Activated CD4-positive, alpha-beta T cell treated with anti-CD3 and anti-CD28 coated beads, Interleukin-2, amount 10 ng/mL, durations not matched to agents 24 days and 14 days (primary cell): ENCODE measurements around the gene ALX4. TPM values are rescaled to one million over a fixed set of nuclear protein-coding genes. Genes with fewer than 3 reads are reported as not detected.

Experiments used
- DNase-seq: peaks from one replicate; pipeline ENCODE4 v3.0.0; 2022
- H3K27ac Mint-ChIP-seq: one replicate; pipeline ENCODE4 v1.8.0; 2022; ENCODE audit warnings: mild to moderate bottlenecking, mixed read lengths
- H3K27me3 Mint-ChIP-seq: one replicate; pipeline ENCODE4 v1.8.0; 2022; ENCODE audit warnings: mixed read lengths
- H3K36me3 Mint-ChIP-seq: one replicate; pipeline ENCODE4 v1.8.0; 2022; ENCODE audit warnings: low read depth, mild to moderate bottlenecking, mixed read lengths
- H3K4me1 Mint-ChIP-seq: one replicate; pipeline ENCODE4 v1.8.0; 2021; ENCODE audit warnings: mixed read lengths
- H3K4me3 Mint-ChIP-seq: one replicate; pipeline ENCODE4 v1.8.0; 2022; ENCODE audit warnings: mild to moderate bottlenecking, moderate library complexity, mixed read lengths
- H3K9me3 Mint-ChIP-seq: one replicate; pipeline ENCODE4 v1.8.0; 2021; ENCODE audit warnings: mixed read lengths
- intact Hi-C: fragments of 100-400 bp; cut with micrococcal nuclease; formaldehyde crosslinking; loops from one replicate; pipeline ENCODE4 v1.15.1; 2023
- total RNA-seq: library from RNA; stranded (reverse); gene quantifications from 2 replicates; pipeline ENCODE4 v1.2.3, GENCODE V29; 2022

Gene ALX4
- total RNA-seq, 1 donor from 2014 or later: not detected

- Mint-ChIP-seq H3K36me3 (no peaks in the 10 kb centered on the region), H3K27me3 (peaks cover 4% of the 10 kb centered on the region), H3K4me1 (no peaks in the 10 kb centered on the region), H3K4me3 (no peak overlapping the region), H3K9me3 (no peaks in the 10 kb centered on the region), H3K27ac (no peak overlapping the region)
- peak; percentile 87 for DNase-seq
- intact Hi-C loops: loop anchor here (1.0 to 5.0 kb wide), 3 partner anchors 176 to 252 kb away; no protein-coding TSS in a partner anchor
Observed at GRCh38 chr11:44286268-44286880, 23.6 kb downstream of the ALX4 start.

GRCh38 chr11:44285756-44286155, 24.2 kb downstream of the ALX4 start:
- H3K36me3 Mint-ChIP-seq: no peaks in the 10 kb centered on the region
- peaks cover 4% of the 10 kb centered on the region for H3K27me3 Mint-ChIP-seq
- H3K4me1 Mint-ChIP-seq: no peaks in the 10 kb centered on the region
- H3K9me3 Mint-ChIP-seq: no peaks in the 10 kb centered on the region
- DNase-seq: no peak
- no peak overlapping the region for H3K4me3 Mint-ChIP-seq
- no peak overlapping the region for H3K27ac Mint-ChIP-seq
- intact Hi-C loops: loop anchor here (1.0 to 5.0 kb wide), 3 partner anchors 175 to 253 kb away; no protein-coding TSS in a partner anchor

GRCh38 chr11:44282620-44283019, 27.3 kb downstream of the ALX4 start:
- Mint-ChIP-seq H3K27ac (no peak overlapping the region), H3K9me3 (no peaks in the 10 kb centered on the region), H3K4me3 (no peak overlapping the region), H3K4me1 (no peaks in the 10 kb centered on the region), H3K36me3 (no peaks in the 10 kb centered on the region), H3K27me3 (peaks cover 3% of the 10 kb centered on the region)
- no peak for DNase-seq
- intact Hi-C loops: no loop called here

GRCh38 chr11:44281151-44281550, 28.8 kb downstream of the ALX4 start:
- no peak overlapping the region for H3K4me3 Mint-ChIP-seq
- H3K4me1 Mint-ChIP-seq: no peaks in the 10 kb centered on the region
- DNase-seq: no peak
- H3K27me3 Mint-ChIP-seq: peaks cover 3% of the 10 kb centered on the region
- H3K36me3 Mint-ChIP-seq: no peaks in the 10 kb centered on the region
- H3K9me3 Mint-ChIP-seq: no peaks in the 10 kb centered on the region
- intact Hi-C loops: no loop called here
- H3K27ac Mint-ChIP-seq: no peak overlapping the region

- intact Hi-C loops: no loop called here
- no peak overlapping the region for H3K27ac Mint-ChIP-seq
- no peaks in the 10 kb centered on the region for H3K4me1 Mint-ChIP-seq
- no peaks in the 10 kb centered on the region for H3K9me3 Mint-ChIP-seq
- no peak overlapping the region for H3K4me3 Mint-ChIP-seq
- H3K36me3 Mint-ChIP-seq: no peaks in the 10 kb centered on the region
- no peak for DNase-seq
- peaks cover 2% of the 10 kb centered on the region for H3K27me3 Mint-ChIP-seq
Observed at GRCh38 chr11:44280257-44280656, 29.7 kb downstream of the ALX4 start.

GRCh38 chr11:44279483-44279882, 30.5 kb downstream of the ALX4 start:
- no peaks in the 10 kb centered on the region for H3K36me3 Mint-ChIP-seq
- no peak overlapping the region for H3K27ac Mint-ChIP-seq
- no peaks in the 10 kb centered on the region for H3K27me3 Mint-ChIP-seq
- intact Hi-C loops: no loop called here
- no peak overlapping the region for H3K4me3 Mint-ChIP-seq
- no peak for DNase-seq
- H3K9me3 Mint-ChIP-seq: no peaks in the 10 kb centered on the region
- H3K4me1 Mint-ChIP-seq: no peaks in the 10 kb centered on the region

- no peaks in the 10 kb centered on the region for H3K4me1 Mint-ChIP-seq
- H3K27ac Mint-ChIP-seq: no peak overlapping the region
- H3K9me3 Mint-ChIP-seq: no peaks in the 10 kb centered on the region
- no peak overlapping the region for H3K4me3 Mint-ChIP-seq
- H3K36me3 Mint-ChIP-seq: no peaks in the 10 kb centered on the region
- intact Hi-C loops: no loop called here
- no peak for DNase-seq
- H3K27me3 Mint-ChIP-seq: peaks cover 3% of the 10 kb centered on the region
Observed at GRCh38 chr11:44277196-44278090, 32.5 kb downstream of the ALX4 start.

- Mint-ChIP-seq H3K4me3 (no peak overlapping the region), H3K4me1 (no peaks in the 10 kb centered on the region), H3K27me3 (peaks cover 3% of the 10 kb centered on the region), H3K9me3 (no peaks in the 10 kb centered on the region), H3K27ac (no peak overlapping the region), H3K36me3 (no peaks in the 10 kb centered on the region)
- intact Hi-C loops: no loop called here
- no peak for DNase-seq
Observed at GRCh38 chr11:44275961-44276550, 33.9 kb downstream of the ALX4 start.

- no peaks in the 10 kb centered on the region for H3K4me1 Mint-ChIP-seq
- H3K27me3 Mint-ChIP-seq: peaks cover 3% of the 10 kb centered on the region
- H3K27ac Mint-ChIP-seq: no peak overlapping the region
- no peak for DNase-seq
- no peaks in the 10 kb centered on the region for H3K9me3 Mint-ChIP-seq
- H3K36me3 Mint-ChIP-seq: no peaks in the 10 kb centered on the region
- intact Hi-C loops: no loop called here
- no peak overlapping the region for H3K4me3 Mint-ChIP-seq
Observed at GRCh38 chr11:44275241-44275640, 34.7 kb downstream of the ALX4 start.

- Mint-ChIP-seq H3K27ac (no peak overlapping the region), H3K9me3 (no peaks in the 10 kb centered on the region), H3K4me1 (no peaks in the 10 kb centered on the region), H3K4me3 (no peak overlapping the region), H3K36me3 (no peaks in the 10 kb centered on the region), H3K27me3 (peaks cover 3% of the 10 kb centered on the region)
- intact Hi-C loops: no loop called here
- no peak for DNase-seq
Observed at GRCh38 chr11:44274404-44274803, 35.5 kb downstream of the ALX4 start.

- Mint-ChIP-seq H3K4me1 (peaks cover 3% of the 10 kb centered on the region), H3K27ac (no peak overlapping the region), H3K9me3 (no peaks in the 10 kb centered on the region), H3K36me3 (no peaks in the 10 kb centered on the region), H3K4me3 (no peak overlapping the region), H3K27me3 (peaks cover 3% of the 10 kb centered on the region)
- no peak for DNase-seq
- intact Hi-C loops: no loop called here
Observed at GRCh38 chr11:44271286-44271685, 38.7 kb downstream of the ALX4 start.

- Mint-ChIP-seq H3K4me1 (peaks cover 3% of the 10 kb centered on the region), H3K36me3 (no peaks in the 10 kb centered on the region), H3K27ac (no peak overlapping the region), H3K9me3 (no peaks in the 10 kb centered on the region), H3K27me3 (peaks cover 3% of the 10 kb centered on the region), H3K4me3 (no peak overlapping the region)
- DNase-seq: no peak
- intact Hi-C loops: no loop called here
Observed at GRCh38 chr11:44270403-44271273, 39.3 kb downstream of the ALX4 start.
